Loucy (cell line): ENCODE data around the gene DRD3.

Source experiments
- CTCF ChIP-seq: fragments of 200-600 bp; sonication (generic); conservative IDR thresholded peaks from 2 replicates; pipeline ENCODE4 v1.5.1; 2014; ENCODE audit warnings: mild to moderate bottlenecking, antibody characterized with exemption, low read length
- EZH2phosphoT487 ChIP-seq: fragments of 200-600 bp; IDR thresholded peaks from 2 replicates; pipeline ENCODE4 v1.6.1; 2018; ENCODE audit warnings: antibody characterized with exemption, mild to moderate bottlenecking, moderate library complexity, borderline replicate concordance

- TF ChIP-seq CTCF (no peak), EZH2phosphoT487 (no peak)
Measured at GRCh38 chr3:114114719-114115118, 64.1 kb downstream of the DRD3 start.
